Right lung (tissue), 5 donors: ENCODE measurements around the gene UGT2B7. TPM values are rescaled to one million over a fixed set of nuclear protein-coding genes. Genes with fewer than 3 reads are reported as not detected.
"Not testable (repeated sequence)": the region's sequence is repeated elsewhere in the genome, so short reads cannot be mapped to it uniquely, and the experiment has no call there.

ENCODE experiments used
- DNase-seq, 2 donors: peaks; one replicate each; pipeline ENCODE4 v3.0.0-alpha.2; 2013
- polyA plus RNA-seq, 5 donors: library from polyadenylated mRNA; unstranded; fragments of 120-200 nt; gene quantifications; one replicate each; pipeline versions ENCODE4 v1.2.1 to v1.2.3, GENCODE V29; 2013; ENCODE audit warnings: inconsistent platforms in 1 of 5, low replicate concordance in 1 of 5; ENCODE audit not compliant: insufficient read length in 5 of 5, insufficient read depth in 1 of 5

Gene UGT2B7
- polyA plus RNA-seq, 5 donors, result 15.8 to 49.3 (median 29.4) TPM

- DNase-seq, result no peak
Measured at GRCh38 chr4:69078852-69079251, 17.4 kb upstream of the UGT2B7 start.

GRCh38 chr4:69088473-69088872 lies 7.8 kb upstream of the UGT2B7 start:
- DNase-seq, result no peak

DNA sequence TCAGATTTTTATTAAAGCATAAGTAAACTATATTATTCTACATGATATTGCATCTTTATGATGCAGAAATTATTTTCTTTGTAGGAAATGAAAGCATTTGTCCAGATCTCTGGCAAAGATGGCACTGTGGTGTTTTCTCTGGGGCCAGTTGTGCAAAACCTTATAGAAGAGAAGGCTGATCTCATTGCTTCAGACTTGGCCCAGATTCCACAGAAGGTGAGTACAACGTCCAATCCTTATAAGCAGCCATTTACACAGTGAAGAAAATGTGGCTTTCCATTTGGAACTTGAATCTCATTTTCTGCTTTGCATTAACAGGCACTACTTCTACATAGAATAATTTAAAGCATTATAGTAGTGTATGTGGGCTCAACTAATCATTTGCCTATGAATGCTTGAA lies 6.9 kb upstream of the UGT2B7 start:
- DNase-seq, result no peak

GRCh38 chr4:69092190-69092589 lies 4.1 kb upstream of the UGT2B7 start:
- no peak for DNase-seq

GRCh38 chr4:69092980-69093568 lies 3.2 kb upstream of the UGT2B7 start:
- DNase-seq, result no peak

GRCh38 chr4:69093681-69094080 lies 2.6 kb upstream of the UGT2B7 start:
- no peak for DNase-seq

DNA sequence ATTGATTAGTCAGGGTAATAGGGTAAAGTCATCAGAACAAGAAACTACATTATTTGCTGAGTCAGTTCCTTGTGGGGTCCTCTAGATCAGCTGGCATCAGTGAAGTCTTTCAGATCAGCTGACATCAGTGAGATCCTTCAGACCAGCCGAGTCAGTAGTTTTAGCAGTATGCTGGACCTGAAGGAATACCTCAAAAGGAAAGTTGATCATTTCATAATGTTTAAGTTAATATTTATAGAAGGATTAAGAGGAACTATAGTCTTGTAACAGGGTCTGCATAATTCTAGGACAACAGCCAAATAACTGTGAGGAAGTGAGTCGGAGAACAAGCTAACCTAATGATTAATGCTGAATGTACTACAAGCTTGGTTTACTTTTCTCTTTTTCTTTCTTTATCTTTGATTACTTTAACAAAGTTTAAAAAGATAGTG lies 958 bp upstream of the UGT2B7 start:
- DNase-seq, result no peak

DNA sequence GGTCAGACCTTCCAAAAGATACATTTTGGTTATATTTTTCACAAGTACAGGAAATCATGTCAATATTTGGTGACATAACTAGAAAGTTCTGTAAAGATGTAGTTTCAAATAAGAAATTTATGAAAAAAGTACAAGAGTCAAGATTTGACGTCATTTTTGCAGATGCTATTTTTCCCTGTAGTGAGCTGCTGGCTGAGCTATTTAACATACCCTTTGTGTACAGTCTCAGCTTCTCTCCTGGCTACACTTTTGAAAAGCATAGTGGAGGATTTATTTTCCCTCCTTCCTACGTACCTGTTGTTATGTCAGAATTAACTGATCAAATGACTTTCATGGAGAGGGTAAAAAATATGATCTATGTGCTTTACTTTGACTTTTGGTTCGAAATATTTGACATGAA lies 536 bp downstream of the UGT2B7 start:
- DNase-seq, result no peak

- no peak for DNase-seq
Measured at GRCh38 chr4:69098470-69098869, 2.2 kb downstream of the UGT2B7 start.

- DNase-seq, result no peak
Measured at GRCh38 chr4:69099910-69100309, 3.6 kb downstream of the UGT2B7 start.

GRCh38 chr4:69102668-69103067 lies 6.4 kb downstream of the UGT2B7 start:
- DNase-seq, result not testable (repeated sequence)

DNA sequence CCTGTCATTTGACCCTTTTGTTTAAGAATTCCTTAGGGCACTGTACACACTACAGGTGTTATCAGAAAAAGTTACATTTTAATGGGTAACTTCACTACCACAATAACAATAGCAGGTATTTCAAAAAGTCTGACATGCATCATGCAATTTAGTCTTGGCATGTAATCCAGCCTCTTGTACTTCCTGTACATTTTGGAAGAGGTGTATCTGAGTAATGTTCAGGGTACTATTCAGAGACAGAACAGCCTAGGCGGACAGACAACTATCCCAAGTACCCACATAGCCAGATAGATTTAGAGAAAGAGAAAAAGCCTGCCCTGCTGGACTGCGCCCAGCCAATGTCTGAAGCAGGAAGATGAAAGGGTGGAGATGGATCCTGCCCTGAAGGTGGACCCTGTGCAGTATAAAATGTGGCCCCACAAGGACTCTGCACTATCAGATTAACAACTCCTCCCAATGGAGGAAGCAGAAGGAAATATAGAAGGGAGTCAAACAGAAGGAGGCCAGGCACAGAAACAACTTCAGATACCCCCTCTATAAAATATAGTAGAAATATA lies 8.5 kb downstream of the UGT2B7 start:
- no peak for DNase-seq

- not testable (repeated sequence) for DNase-seq
Measured at GRCh38 chr4:69115151-69115850, 19.0 kb downstream of the UGT2B7 start.

DNA sequence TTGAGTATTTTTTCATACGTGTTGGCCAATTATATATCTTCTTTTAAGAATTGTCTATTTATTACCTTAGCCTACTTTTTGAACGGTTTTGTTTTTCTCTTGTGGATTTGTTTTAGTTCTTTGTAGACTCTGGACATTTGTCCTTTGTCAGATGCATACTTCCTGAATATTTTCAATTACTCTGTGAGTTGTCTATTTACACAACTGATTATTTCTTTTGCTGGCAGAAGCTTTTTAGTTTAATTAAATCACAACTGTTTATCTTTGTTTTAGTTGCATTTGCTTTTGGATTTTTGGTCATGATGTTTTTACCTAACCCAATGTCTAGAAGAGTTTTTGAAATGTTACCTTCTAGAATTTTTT lies 19.6 kb downstream of the UGT2B7 start:
- no peak for DNase-seq

GRCh38 chr4:69116645-69117321 lies 20.5 kb downstream of the UGT2B7 start:
- no peak for DNase-seq

DNA sequence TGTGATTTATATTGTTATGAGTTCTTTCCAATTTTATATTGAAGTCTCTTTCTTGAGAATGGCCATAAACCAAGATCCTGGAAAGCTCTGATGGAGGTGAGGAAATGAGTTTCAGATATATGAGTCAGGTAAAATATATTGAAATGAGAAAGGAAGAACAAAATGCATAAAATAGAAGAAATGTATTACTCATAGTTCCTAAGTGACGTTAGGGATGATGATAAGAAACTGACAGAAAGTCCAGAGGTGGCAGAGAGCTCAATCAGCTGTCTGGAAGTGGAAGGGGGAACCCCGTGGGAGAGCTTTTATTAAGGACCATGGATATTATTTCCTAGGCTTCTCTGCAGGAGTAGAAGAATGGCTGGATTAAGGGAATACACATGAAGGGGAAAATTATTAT lies 24.6 kb downstream of the UGT2B7 start:
- DNase-seq, result no peak

DNA sequence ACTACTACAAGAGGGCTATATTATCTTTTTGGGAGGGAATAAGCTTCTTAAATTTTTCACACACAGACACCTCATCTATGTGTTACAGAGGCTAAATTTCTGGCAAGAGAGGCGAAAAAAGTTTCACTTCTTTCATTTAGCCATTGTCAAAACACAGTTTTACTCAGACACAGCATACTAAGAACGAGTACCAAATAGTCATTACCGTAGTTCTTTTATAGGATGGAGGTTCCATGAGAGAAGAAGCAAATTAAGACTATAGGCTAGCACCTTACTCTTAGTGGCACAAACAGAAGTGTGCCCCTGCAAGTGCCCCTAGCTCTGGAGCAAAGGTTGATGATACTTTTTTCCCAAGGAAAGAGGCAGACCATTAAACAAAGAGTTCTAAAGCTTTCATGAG lies 26.2 kb downstream of the UGT2B7 start:
- DNase-seq, result no peak

GRCh38 chr4:69124941-69125340 lies 28.7 kb downstream of the UGT2B7 start:
- no peak for DNase-seq

GRCh38 chr4:69126024-69126423 lies 29.8 kb downstream of the UGT2B7 start:
- no peak for DNase-seq

- DNase-seq, result no peak
Measured at GRCh38 chr4:69133993-69134392, 37.7 kb downstream of the UGT2B7 start.

DNA sequence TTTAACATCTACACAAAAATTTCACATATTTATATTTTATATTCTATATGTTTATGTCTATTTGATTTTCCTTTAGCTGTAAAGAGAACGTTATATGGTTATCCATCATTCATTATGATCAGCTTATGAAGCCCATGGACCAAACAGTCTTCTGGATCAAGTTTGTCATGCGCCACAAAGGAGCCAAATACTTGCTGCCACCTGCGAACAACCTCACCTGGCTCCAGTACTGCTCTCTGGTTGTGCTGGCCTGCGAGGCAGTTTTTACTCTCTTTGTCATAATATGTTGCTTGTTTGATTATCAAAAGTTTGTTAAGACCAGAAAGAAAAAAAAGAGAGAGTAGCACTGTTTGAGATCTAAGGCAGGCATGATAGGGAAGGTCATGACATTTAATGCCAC lies 38.2 kb downstream of the UGT2B7 start:
- no peak for DNase-seq

DNA sequence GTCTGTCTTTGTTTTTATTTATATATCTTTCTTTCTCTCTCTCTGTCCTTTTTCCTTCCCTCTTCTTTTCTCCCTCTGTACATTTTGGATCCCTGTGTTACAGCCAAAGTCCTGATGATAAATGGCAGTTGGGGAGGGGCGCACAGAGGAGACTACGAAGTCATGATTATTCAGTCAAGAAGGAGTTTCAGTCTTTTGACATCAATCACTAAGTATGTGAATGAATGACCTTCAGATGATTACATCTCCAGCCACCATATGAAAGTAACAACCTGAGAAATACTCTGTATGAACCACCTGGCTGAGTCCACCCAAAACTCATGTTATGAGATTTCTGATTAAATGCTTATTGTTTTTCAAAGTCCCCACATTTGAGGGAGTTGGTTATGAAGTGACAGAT lies 45.0 kb downstream of the UGT2B7 start:
- DNase-seq, result no peak

DNA sequence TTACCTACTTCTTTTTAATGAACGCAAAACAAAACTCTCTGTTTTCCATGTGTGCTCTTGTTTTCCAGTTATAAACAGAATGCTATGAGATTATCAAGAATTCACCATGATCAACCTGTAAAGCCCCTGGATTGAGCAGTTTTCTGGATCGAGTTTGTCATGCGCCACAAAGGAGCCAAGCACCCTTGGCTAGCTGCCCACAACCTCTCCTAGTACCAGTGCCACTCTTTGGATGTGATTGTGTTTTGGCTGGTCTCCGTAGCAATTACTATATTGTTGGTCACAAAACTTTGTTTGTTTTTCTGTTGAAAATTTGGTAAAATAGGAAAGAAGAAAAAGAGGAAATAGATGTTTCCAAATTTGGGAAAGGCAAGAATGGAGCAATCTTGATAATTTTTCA lies 51.1 kb downstream of the UGT2B7 start:
- DNase-seq, result no peak
